Chondrocyte (in vitro differentiated cells): Measurements from ENCODE around the gene MTG1. TPM values are rescaled to one million over a fixed set of nuclear protein-coding genes. Genes with fewer than 3 reads are reported as not detected.

Experiments used
- DNase-seq: peaks from one replicate; pipeline ENCODE4 v3.0.0; 2021; ENCODE audit warnings: mixed read lengths, low spot score
- H3K27ac Mint-ChIP-seq: one replicate; pipeline ENCODE4 v1.8.0; 2021; ENCODE audit warnings: mild to moderate bottlenecking, moderate library complexity, mixed read lengths; ENCODE audit not compliant: unreplicated experiment
- H3K27me3 Mint-ChIP-seq: 2 replicates; pipeline ENCODE4 v1.8.0; 2021; ENCODE audit warnings: low read depth, mixed read lengths
- H3K36me3 Mint-ChIP-seq: 2 replicates; pipeline ENCODE4 v1.8.0; 2021; ENCODE audit warnings: low read depth, mixed read lengths
- H3K4me1 Mint-ChIP-seq: 2 replicates; pipeline ENCODE4 v1.8.0; 2021; ENCODE audit warnings: low read depth, mild to moderate bottlenecking, mixed read lengths
- H3K4me3 Mint-ChIP-seq: one replicate; pipeline ENCODE4 v1.8.0; 2021; ENCODE audit warnings: mild to moderate bottlenecking, moderate library complexity, mixed read lengths; ENCODE audit not compliant: unreplicated experiment
- H3K9me3 Mint-ChIP-seq: 2 replicates; pipeline ENCODE4 v1.8.0; 2021; ENCODE audit warnings: low read depth, mixed read lengths
- total RNA-seq: library from RNA; stranded (reverse); gene quantifications from 3 replicates; pipeline ENCODE4 v1.2.1, GENCODE V29; 2021
- TF ChIP-seq, protein P1 (sequence below): fragments of 200-600 bp; sonication (generic); IDR thresholded peaks from 2 replicates; pipeline ENCODE4 v1.5.0; 2021; ENCODE audit warnings: antibody characterized with exemption, mild to moderate bottlenecking, moderate library complexity

Gene MTG1
- total RNA-seq, 1 donor from 2014 or later = 36.7 TPM

GRCh38 chr10:133401981-133402725, 8.2 kb downstream of the MTG1 start:
- no peaks in the 10 kb centered on the region for H3K9me3 Mint-ChIP-seq
- TF ChIP-seq, protein P1, sequence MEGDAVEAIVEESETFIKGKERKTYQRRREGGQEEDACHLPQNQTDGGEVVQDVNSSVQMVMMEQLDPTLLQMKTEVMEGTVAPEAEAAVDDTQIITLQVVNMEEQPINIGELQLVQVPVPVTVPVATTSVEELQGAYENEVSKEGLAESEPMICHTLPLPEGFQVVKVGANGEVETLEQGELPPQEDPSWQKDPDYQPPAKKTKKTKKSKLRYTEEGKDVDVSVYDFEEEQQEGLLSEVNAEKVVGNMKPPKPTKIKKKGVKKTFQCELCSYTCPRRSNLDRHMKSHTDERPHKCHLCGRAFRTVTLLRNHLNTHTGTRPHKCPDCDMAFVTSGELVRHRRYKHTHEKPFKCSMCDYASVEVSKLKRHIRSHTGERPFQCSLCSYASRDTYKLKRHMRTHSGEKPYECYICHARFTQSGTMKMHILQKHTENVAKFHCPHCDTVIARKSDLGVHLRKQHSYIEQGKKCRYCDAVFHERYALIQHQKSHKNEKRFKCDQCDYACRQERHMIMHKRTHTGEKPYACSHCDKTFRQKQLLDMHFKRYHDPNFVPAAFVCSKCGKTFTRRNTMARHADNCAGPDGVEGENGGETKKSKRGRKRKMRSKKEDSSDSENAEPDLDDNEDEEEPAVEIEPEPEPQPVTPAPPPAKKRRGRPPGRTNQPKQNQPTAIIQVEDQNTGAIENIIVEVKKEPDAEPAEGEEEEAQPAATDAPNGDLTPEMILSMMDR = no peak
- no peak overlapping the region for H3K27ac Mint-ChIP-seq
- H3K36me3 Mint-ChIP-seq = peaks cover 38% of the 10 kb centered on the region
- DNase-seq = no peak
- no peak overlapping the region for H3K4me3 Mint-ChIP-seq
- H3K4me1 Mint-ChIP-seq = peaks cover 18% of the 10 kb centered on the region
- no peaks in the 10 kb centered on the region for H3K27me3 Mint-ChIP-seq

DNA sequence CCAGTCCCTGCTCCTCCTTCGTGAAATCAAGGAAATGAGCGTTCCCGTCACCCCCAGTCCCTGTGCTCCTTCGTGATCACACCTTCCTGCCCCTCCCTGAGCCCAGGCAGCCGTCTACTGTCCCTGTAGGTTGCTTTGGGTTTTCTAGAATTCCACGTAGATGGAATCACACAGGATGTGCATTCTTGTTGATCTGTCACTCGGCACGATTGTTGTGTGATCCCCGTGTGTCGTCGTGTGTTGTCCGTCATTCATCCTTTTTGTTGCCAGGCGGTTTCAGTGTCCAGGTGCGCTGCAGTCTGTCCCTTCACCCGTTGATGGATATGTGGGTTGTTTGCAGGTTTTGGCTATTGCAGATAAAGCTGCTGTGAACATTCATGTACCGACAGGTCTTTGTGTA, 9.4 kb downstream of the MTG1 start:
- peaks cover 39% of the 10 kb centered on the region for H3K36me3 Mint-ChIP-seq
- TF ChIP-seq, protein P1 = no peak
- no peak for DNase-seq
- no peak overlapping the region for H3K4me3 Mint-ChIP-seq
- no peaks in the 10 kb centered on the region for H3K27me3 Mint-ChIP-seq
- peaks cover 4% of the 10 kb centered on the region for H3K9me3 Mint-ChIP-seq
- H3K27ac Mint-ChIP-seq = no peak overlapping the region
- H3K4me1 Mint-ChIP-seq = peaks cover 18% of the 10 kb centered on the region

- no peak overlapping the region for H3K4me3 Mint-ChIP-seq
- H3K4me1 Mint-ChIP-seq = peaks cover 18% of the 10 kb centered on the region
- TF ChIP-seq, protein P1 = no peak
- peaks cover 42% of the 10 kb centered on the region for H3K36me3 Mint-ChIP-seq
- H3K9me3 Mint-ChIP-seq = peaks cover 8% of the 10 kb centered on the region
- no peak for DNase-seq
- H3K27me3 Mint-ChIP-seq = no peaks in the 10 kb centered on the region
- H3K27ac Mint-ChIP-seq = no peak overlapping the region
These were observed 9.8 kb downstream of the MTG1 start for GRCh38 chr10:133403784-133404183.

DNA sequence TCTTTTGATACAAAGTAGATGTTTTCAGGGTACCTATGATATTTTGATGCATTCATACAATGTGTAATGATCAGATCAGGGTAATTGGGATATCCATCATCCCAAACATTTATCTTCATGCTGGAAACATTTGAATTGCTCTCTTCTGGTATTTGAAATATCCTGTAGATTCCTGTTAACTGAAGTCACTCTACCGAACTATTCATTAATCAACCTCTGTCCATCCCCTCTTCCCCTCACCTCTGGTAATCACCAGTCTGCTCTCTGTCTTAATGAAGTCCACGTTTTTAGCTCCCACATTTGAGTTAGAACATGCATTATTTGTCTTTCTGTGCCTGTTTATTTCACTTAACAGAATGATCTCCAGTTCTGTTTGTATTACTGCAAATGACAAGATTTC, 11.3 kb downstream of the MTG1 start:
- DNase-seq = no peak
- no peak overlapping the region for H3K4me3 Mint-ChIP-seq

DNA sequence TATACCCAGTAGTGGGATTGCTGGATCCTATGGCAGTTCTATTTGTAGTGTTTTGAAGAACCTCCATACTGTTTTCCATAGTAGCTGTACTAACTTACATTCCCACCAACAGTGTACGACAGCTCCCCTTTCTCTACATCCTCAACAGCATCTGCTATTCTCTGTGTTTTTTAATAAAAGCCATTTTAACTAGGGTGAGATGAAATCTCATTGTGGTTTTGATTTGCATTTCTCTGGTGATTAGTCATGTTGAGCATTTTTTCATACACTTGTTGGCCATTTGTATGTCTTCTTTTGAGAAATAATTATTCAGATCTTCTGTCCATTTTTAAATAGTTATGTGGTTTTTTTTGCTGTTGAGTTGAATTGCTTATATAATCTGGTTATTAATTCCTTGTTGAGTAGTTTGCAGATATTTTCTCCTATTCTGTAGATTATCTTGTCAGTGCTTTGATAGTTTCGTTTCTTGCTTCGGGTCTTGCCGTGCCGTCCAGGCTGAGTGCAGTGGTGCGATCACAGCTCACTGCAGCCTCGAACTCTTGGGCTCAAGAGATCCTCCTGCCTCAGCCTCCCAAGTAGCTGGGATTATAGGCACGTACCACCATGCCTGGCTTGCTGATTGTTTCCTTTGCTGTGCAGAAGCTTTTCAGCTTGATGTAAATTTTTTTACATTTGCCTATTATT, 12.0 kb downstream of the MTG1 start:
- Mint-ChIP-seq H3K9me3 (peaks cover 16% of the 10 kb centered on the region), H3K27ac (no peak overlapping the region), H3K4me1 (peaks cover 18% of the 10 kb centered on the region), H3K36me3 (peaks cover 51% of the 10 kb centered on the region), H3K27me3 (no peaks in the 10 kb centered on the region), H3K4me3 (no peak overlapping the region)
- DNase-seq = no peak
- TF ChIP-seq, protein P1 = no peak

More for the DNA sequence above, 11.3 kb downstream of the MTG1 start:
- no peak overlapping the region for H3K27ac Mint-ChIP-seq
- TF ChIP-seq, protein P1 = no peak
- peaks cover 14% of the 10 kb centered on the region for H3K9me3 Mint-ChIP-seq
- H3K36me3 Mint-ChIP-seq = peaks cover 49% of the 10 kb centered on the region
- H3K27me3 Mint-ChIP-seq = no peaks in the 10 kb centered on the region
- peaks cover 18% of the 10 kb centered on the region for H3K4me1 Mint-ChIP-seq
